GM18517 (cell line): ENCODE measurements around the gene FAM210A.

Source experiments
- ATAC-seq: cut with Tn5 transposase; IDR thresholded peaks from one replicate; pipeline ENCODE4 v1.9.1; 2021; ENCODE audit warnings: mild to moderate bottlenecking, moderate library complexity; ENCODE audit not compliant: unreplicated experiment

The FAM210A gene

DNA sequence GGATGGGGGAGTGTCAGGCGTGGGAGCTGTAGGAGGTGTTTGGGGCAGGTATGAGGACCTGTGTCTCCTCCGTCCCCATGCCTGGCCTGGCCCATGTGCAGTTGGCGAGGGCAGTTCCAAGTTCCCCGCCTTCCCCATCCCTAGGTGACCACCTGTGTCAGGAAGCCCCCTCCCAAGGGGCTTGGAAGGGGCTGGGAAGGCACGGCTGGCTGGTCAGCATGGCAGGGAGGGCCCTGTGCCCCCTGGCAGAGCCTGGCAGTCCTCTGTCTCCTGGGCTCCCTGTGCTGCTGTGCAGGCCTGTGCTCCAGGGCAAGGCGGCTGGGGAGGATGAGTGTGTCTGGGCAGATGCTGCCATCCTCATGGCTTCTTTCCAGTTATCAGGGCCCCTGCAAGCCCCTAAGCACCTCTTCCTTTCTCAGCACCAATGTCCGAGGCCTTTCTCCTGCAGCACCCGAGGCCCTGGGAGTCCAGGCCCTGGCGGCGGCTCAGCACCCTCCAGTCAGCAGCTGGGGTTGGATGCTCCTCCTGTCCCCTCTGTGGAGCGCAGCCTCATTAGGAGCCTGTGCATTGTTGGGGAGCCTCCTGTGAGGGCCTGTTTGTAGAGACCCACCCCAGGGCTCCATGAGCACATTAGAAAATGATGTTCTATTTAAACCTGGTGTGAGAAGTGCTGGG lies 101.7 kb downstream of the FAM210A start:
- ATAC-seq = no peak

DNA sequence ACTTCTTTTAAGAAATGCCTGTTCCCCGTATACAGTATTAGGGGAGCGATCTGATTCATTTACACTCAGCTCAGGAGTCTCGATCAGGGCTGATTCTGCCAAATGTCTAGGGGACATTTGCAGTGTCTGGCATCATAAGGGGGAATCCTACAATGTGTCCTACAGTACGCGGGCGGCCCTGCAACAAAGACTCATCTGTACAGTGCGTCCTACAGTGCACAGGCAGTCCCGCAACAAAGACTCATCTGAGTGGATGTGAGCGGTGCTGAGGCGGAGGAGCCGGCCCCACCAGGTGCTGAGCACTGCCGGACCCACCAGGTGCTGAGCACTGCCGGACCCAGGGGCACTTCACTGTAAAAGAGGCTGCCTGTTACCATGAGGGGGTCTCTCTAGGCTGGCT lies 102.5 kb downstream of the FAM210A start:
- ATAC-seq = no peak

DNA sequence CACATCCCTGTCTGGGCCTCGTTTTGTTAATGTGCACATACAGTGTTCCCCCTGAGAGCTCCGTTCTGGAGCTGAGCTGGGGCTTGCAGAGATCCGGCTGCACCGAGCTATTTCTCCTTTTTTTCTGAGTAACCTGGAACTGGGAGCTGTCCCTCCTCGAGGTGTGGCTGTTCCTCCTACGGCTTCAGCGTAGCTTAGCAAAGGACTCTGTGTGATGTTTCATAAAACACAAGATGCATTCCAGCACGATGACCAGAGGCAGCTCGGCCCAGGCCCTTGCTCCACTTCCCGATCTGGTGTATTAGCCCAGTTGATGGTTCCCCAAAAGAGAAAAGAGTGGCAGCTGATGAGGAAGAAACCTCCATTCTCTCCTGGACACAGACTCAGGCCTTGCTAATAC lies 103.0 kb downstream of the FAM210A start:
- no peak for ATAC-seq

DNA sequence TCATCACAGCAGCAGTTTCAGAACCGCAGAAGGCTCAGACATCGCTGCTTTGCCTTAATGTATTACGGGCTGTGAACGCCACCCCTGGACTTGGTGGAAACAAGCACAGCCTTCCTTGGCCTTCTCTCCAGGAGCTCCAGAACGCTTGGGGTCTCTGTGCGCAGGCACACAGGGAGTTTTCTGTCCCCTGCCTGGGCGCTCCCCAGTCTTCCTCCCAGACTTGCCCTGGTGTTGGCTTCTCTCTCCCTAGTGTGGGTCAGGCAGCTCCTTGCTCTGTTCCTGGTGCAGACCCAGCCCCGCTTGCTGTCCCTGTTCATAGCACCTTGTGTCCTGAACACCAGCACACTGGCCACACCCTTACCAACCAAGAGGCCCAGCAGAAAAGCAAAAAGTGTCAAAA lies 103.6 kb downstream of the FAM210A start:
- no peak for ATAC-seq

DNA sequence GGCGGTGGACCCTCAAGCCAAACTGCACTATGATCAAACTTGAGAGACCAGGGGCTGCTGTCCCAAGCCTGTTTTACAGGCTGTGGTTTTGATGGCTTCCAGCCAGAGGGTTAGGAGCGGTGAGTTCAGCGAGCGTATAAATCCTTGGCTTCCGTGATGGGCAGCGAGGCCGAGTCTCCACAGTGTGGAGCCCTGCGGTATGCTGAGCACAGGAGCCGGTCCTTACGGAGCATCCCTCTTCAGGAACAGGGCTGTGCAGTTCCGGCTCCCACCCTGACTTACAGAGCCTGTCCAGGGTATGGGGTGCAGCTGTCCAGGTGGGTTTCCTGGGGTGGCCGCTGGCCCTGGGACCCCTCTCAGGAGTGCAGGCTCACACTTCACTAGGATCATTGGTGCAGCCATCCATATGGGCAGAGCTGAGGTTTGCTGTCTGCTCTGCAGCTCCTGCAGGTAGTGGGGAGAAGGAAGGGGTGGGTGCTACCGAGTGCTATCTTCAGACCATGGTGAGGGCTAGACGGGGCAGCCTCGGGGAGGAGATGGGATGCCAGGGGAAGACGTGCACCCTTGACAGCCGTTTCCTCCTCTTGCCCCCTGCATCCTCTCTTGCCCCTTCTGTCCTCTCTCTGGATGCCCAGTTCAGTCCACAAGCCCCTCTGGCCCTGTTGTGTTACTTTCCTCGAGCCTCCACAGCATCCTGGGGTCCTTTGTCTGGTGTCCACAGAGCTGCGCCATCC lies 104.3 kb downstream of the FAM210A start:
- no peak for ATAC-seq

DNA sequence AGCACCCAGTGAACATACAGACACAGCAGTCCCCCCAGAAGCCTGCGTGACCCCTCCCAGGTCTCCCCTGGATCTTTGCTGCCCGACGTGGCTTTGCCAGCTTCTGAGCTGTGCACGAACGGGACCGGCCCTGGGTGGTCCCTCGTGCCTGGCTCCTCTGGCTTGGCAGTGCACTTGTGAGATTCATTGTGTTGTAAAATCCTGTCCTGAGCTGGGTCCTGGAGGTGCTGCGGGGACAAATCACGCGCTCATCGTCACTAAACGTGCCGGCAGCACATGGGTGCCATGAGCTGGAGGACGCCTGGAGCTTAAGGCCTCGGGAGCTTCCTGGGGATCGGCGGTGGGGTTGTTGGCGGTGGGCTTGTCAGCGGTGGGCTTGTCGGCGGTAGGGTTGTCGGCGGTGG lies 104.9 kb downstream of the FAM210A start:
- no peak for ATAC-seq

DNA sequence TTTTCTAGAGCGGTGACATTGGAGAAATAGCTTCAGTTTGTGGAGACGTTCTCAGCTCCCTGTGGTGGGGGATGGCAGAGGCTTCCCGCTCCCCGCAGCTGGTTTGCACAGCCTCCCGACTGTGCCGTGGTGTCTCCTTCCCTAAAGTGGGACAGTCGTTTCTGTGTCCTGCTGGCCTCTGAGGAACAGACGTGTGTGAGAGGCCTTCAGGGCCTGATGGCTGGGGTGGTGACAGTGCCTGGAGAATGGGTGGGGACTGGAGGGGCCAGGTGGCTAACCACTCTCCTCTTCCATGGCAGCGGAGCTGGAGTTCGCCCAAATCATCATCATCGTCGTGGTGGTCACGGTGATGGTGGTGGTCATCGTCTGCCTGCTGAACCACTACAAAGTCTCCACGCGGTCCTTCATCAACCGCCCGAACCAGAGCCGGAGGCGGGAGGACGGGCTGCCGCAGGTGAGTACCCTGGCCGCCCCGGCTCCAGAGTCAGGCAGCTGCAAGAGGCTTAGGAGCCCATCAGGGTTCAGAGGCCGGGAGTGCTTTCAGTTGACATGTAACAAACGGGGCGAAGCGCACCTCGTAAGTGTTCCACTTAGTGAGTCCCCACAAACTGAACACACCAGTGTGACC lies 105.4 kb downstream of the FAM210A start:
- no peak for ATAC-seq

DNA sequence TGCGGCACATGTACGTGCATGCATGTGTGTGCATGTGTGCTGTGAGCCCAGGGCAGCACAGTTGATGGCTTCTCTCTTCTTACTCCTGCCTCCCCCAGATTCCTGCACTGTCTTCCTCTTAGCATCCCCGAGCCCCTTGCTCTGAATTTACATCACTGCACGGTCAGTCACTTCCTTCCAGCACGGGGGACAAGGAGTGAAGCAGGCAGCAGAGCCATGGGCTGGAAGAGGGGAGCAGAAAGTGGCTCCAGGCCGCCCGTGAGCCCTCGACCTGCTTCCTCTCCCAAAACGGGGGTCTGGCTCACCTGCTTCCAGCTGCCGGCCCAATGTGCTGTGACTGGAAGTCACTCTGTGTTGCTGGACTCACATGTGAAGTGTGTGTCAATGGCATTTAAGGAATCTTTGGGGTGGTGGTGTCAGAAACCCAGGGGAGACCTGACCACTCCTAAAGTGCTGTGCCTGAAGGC lies 106.1 kb downstream of the FAM210A start:
- ATAC-seq = no peak

DNA sequence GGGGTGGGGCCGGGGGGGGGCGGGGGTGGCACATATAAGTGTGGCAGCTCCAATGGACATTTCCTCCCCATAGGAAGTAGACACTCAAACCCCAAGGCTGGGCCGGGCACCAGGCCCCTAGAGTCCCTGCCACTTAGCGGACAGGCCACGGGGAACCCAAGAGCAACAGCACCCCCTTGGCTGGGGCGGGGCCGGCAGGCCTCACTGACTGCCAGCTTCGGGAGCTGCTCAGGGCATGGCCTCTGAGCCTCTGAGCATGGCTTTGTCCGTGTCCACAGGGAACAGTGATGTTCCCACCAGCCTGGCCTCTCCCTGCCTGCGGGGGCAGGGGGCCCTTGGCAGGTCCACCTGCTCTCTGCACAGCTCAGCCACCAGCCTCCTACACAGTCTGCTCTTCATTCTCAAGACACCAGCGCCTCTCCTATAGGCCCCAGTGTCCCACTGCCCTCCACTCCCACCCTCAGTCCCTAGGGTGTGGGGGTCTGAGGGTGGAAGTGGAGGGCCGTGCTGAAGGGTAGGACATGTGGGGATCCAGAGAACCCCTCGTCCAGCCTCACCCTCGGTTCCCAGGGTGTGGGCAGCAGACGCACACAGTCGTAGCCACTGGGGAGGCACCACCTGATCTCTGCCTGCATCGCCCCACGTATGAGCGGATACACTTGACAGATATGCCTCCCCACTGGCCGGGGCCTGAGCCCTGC lies 106.7 kb downstream of the FAM210A start:
- ATAC-seq = no peak

DNA sequence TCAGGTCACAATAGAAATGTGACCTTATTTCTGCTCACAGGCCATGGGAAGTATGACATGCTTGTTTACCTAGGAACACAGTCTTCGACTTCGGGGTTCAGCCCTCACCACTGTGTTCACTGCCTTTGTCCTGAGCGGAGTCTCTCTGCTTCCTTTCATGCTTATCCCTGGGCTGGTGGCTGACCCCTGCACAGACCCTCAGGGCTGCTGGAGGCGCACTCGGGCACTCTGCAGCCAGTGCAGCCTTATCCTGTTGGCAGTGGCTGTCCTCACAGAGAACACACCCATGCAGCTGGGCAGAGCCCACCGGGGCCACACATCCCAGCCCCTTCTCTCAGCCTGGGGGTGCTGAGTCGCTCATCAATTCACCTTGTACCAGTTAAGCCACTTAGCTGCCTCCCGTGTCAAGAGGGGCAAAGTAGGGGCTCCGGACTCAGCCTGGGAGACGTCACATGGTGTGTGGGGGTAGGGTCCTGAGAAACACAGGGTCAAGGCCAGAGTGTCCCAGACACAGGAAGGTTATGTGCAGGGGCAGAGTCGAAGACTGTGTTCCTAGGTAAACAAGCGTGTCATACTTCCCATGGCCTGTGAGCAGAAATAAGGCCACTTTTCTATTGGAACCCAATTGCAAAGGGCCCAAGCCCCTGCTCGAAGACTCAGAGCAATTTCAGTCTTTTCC lies 107.5 kb downstream of the FAM210A start:
- ATAC-seq = no peak

DNA sequence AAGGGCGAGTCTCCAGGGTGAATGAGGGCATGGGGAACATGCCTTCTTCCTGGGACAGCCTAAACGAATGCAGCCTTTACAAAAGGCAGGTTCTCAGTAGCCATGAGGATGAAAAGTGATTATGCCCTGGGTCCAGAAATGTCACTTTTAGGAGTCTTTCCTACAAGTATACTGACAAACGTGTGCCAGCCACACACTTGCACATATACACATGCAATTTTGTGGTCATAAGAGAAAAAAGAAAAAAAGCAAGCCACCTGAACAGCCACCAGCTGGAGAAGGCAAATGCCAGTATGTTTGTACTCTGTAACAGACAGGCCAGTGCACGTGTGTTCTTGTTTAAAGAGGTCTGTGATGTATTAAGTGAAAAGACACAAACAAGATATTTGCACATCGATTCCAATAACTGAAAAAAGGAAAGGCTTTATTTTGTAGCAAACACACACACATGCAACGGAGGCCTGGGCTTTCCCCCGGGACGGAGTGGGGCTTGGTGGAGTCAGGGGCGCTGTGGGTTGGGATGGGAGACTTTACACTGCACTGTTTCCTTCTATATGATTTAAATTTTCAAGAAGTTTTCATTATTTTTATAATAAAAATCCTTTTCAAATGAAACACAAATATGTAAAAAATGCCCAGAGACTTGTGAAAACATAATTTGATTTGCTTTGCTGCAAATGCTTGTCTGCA lies 108.4 kb downstream of the FAM210A start:
- ATAC-seq = no peak

DNA sequence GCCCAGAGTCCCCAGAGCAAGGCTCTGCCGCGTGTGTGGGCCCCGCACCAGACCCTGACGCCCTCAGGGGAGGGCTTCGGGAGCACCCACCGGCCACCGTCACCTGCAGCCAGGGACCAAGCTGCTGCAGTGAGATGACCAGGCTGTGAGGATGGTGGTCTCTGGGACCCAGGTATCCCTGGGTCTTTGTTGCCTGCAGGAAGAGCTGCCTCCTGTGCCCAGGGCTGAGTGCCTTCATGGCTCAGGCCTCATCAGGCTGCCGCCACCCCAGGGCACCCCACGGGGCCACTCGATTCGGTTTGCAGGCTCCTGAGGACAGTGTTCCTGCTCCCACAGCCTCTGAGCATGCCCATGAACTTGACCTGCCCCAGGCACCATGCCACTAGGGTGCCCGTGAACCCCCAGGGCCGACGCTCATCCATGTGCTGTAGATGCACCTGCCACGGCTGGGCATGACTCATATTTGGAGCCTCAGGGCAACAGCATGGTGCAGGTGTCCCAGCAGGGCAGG lies 109.8 kb downstream of the FAM210A start:
- no peak for ATAC-seq

DNA sequence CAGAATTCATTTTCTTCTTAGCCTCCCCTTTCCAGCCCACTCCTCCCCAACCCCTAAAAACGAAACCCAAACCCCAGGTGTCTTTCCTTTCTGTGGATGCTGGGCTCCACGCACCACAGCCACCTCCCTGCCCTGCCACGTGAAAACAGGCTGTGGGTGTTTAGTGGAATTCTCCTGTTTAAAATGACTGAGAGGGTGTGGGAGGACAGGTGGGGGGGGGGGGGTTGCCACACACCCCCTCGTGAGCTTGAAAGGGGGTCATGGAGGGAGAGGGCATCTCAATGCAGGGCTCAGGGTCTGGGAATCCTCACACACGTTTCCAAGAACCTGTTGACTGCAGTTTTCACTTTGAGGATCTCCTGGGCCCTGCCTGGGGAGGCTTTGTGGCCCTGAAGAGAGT lies 110.3 kb downstream of the FAM210A start:
- no peak for ATAC-seq

DNA sequence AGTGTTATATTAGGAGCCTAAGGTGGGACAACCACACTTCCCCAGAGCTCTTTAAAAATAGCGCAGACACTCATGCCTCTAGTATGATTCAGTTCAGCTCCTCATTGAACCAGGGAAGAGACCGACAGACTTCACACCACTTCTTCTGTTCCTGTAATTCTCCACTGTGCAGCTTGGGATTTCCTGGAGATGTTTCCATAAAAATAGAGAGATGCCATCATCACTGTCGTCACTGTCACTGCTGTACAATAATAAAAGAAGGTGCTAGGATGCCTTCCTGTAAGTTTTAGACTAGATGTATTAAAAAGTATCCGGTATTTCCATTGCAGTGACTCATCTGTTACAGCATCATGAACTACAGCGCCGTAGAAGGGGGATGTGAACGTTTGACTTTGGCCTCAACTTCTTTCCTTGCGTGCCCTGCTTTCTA lies 110.9 kb downstream of the FAM210A start:
- no peak for ATAC-seq

DNA sequence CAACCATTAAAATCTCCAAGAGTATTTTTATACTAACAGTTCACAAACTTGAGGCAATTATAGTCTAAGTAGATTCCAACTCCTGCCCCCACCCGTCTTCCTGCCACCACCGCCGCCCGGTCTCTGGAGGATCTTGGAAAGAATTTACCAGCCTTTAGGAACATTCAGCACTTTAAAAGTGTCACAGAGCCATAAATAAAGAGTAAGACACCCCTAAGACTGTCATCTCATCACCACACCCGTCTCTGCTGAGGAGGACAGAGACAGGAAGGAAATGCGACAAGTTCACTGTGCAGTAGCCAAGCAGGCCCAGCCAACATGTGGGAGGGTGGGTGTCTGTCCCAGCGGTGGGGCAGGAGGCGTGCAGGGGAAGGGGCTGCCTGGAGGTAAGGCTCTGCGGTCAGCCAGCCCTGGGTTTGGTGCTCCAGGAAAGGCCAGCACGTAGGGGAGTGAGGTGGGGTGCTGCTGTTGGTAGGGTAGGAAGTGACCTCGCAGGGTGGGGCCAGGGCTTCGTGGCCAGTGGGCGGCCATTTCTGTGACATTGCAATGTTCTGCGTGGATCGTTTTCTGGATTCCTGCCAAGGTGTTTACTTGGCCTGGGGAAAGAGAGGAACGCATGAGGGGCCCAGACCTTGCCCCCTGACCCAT lies 111.6 kb downstream of the FAM210A start:
- no peak for ATAC-seq

DNA sequence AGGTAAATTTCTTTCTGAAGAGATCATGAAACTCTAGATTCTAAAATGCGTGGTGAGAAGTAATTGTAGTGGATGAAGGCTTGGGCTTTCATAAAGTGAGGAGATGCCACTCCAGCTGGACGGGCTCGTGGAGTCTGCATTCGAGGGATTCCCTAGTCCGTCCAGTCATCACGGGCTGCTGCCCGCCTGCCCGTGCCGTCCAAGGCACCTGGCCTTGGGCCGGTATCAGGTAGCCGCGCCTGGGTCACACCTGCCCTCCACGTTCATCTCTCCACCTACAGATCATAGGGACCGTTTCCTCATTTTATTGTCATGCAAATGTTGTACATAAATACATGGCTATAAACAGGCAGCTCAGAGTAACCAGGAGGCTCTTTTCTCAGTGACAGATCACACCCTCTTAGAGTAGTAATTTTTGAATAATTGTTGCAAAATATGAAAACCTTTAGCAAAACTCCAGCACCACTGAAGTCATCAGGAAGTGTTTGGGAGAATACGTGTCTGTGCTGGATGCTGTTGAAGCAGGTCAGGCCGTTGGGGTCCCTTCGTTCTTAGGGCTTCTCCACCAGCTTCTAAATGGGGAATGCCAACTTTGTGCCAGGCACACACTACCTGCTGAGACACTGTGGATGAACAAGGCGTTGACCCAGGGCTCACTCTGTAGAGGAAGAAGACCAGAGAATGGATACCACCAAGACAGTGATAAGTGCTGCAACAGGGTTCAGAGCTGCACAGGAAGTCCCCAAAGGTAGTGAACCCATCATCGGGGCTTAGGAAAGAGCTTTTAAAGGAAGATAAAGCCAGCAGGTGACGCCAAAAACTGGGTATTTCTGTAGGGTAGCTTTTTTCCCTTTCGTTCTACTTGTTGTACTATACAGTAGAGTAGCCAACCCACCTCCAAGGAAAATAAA lies 112.5 kb downstream of the FAM210A start:
- no peak for ATAC-seq
